Peyer's patch (tissue), 4 donors: ENCODE results near the gene ITSN2. TPM values are rescaled to one million over a fixed set of nuclear protein-coding genes. Genes with fewer than 3 reads are reported as not detected.

ENCODE experiments used
- DNase-seq, 3 donors: peaks; one replicate each; pipeline ENCODE4 v3.0.0-alpha.2; 2017 to 2019
- H3K27ac ChIP-seq, 4 donors: fragments of 200-600 bp; sonication (generic); one replicate each; pipeline ENCODE4 v1.5.1; 2016 to 2019
- H3K27me3 ChIP-seq, 2 donors: fragments of 200-600 bp; sonication (generic); one replicate each; pipeline ENCODE4 v1.5.1; 2019
- H3K36me3 ChIP-seq, 3 donors: fragments of 200-600 bp; sonication (generic); one replicate each; pipeline ENCODE4 v1.5.1; 2016 to 2019
- H3K4me1 ChIP-seq, 4 donors: fragments of 200-600 bp; sonication (generic); one replicate each; pipeline ENCODE4 v1.5.1; 2016 to 2019
- H3K4me3 ChIP-seq, 4 donors: fragments of 200-600 bp; sonication (generic); 1 replicate in 3 of 4; 2 replicates in 1 of 4; pipeline ENCODE4 v1.5.1; 2016 to 2019; ENCODE audit warnings: mild to moderate bottlenecking in 1 of 4
- H3K9me3 ChIP-seq, 4 donors: fragments of 200-600 bp; sonication (generic); one replicate each; pipeline ENCODE4 v1.5.1; 2016 to 2019; ENCODE audit warnings: mild to moderate bottlenecking in 1 of 4
- CTCF ChIP-seq, 6 experiments: fragments of 450-650 bp in 4 of 6; fragments of 200-600 bp in 2 of 6; sonication (generic) in 1 of 6; IDR thresholded peaks; one replicate each; pipeline ENCODE4 v1.5.1; 2017 to 2019; ENCODE audit warnings: antibody characterized with exemption in 6 of 6, mild to moderate bottlenecking in 3 of 6, moderate library complexity in 1 of 6
- POLR2A ChIP-seq, 2 donors: fragments of 450-650 bp; IDR thresholded peaks; one replicate each; pipeline ENCODE4 v1.5.1; 2017; ENCODE audit warnings: antibody characterized with exemption in 2 of 2, mild to moderate bottlenecking in 2 of 2, moderate library complexity in 2 of 2
- total RNA-seq, 4 donors: library from RNA; depleted of rRNA; stranded (reverse); fragments of >200 nt; gene quantifications; one replicate each; pipeline ENCODE4 v1.1.0, GENCODE V29; 2016

The ITSN2 gene
- total RNA-seq, 4 donors from 2014 or later, result 35.6 to 112 (median 46.4) TPM

GRCh38 chr2:24372033-24372432 lies 11.7 kb upstream of the ITSN2 start:
- H3K4me3 ChIP-seq, result no peak overlapping the region
- no peaks in the 10 kb centered on the region for H3K27me3 ChIP-seq
- H3K4me1 ChIP-seq, result no peaks in the 10 kb centered on the region
- no peak for DNase-seq
- no peaks in the 10 kb centered on the region for H3K9me3 ChIP-seq
- TF ChIP-seq CTCF (IDR thresholded peaks at IDR 0.05) (no peak), POLR2A (IDR thresholded peaks at IDR 0.05) (no peak)
- H3K36me3 ChIP-seq, result no peaks in the 10 kb centered on the region
- no peak overlapping the region for H3K27ac ChIP-seq

GRCh38 chr2:24365826-24366225 lies 5.5 kb upstream of the ITSN2 start:
- no peak overlapping the region for H3K27ac ChIP-seq

GRCh38 chr2:24365051-24365450 lies 4.7 kb upstream of the ITSN2 start:
- H3K9me3 ChIP-seq, result no peaks in the 10 kb centered on the region
- DNase-seq, result peak; percentile 47 to 87 (median 83)
- TF ChIP-seq POLR2A (IDR thresholded peaks at IDR 0.05), result no peak
- peak in 1 of 6 experiments; percentile 4 for TF ChIP-seq CTCF (IDR thresholded peaks at IDR 0.05)
- peak overlapping the region; percentile 5 to 47 (median 18) for H3K27ac ChIP-seq
- no peak overlapping the region for H3K4me3 ChIP-seq
- H3K36me3 ChIP-seq, result no peaks in the 10 kb centered on the region
- no peaks in the 10 kb centered on the region for H3K27me3 ChIP-seq
- peaks cover 0 to 11% (median 3%) of the 10 kb centered on the region in 4 donors for H3K4me1 ChIP-seq

More at GRCh38 chr2:24365826-24366225, 5.5 kb upstream of the ITSN2 start:
- no peaks in the 10 kb centered on the region for H3K27me3 ChIP-seq
- H3K9me3 ChIP-seq, result no peaks in the 10 kb centered on the region
- no peak for DNase-seq
- H3K36me3 ChIP-seq, result no peaks in the 10 kb centered on the region
- H3K4me1 ChIP-seq, result peaks cover 0 to 11% (median 3%) of the 10 kb centered on the region in 4 donors
- TF ChIP-seq POLR2A (IDR thresholded peaks at IDR 0.05) (no peak), CTCF (IDR thresholded peaks at IDR 0.05) (no peak)
- H3K4me3 ChIP-seq, result no peak overlapping the region

GRCh38 chr2:24363301-24363700 lies 3.0 kb upstream of the ITSN2 start:
- Histone ChIP-seq H3K36me3 (no peaks in the 10 kb centered on the region), H3K27ac (no peak overlapping the region), H3K9me3 (no peaks in the 10 kb centered on the region), H3K27me3 (no peaks in the 10 kb centered on the region), H3K4me1 (peaks cover 0 to 21% (median 6%) of the 10 kb centered on the region in 4 donors), H3K4me3 (no peak overlapping the region)
- no peak for TF ChIP-seq CTCF (IDR thresholded peaks at IDR 0.05)
- no peak for TF ChIP-seq POLR2A (IDR thresholded peaks at IDR 0.05)
- DNase-seq, result no peak

GRCh38 chr2:24362253-24362652 lies 1.9 kb upstream of the ITSN2 start:
- no peak overlapping the region for H3K4me3 ChIP-seq
- H3K4me1 ChIP-seq, result peaks cover 0 to 22% (median 8%) of the 10 kb centered on the region in 4 donors
- TF ChIP-seq POLR2A (IDR thresholded peaks at IDR 0.05), result no peak
- no peak for TF ChIP-seq CTCF (IDR thresholded peaks at IDR 0.05)
- H3K36me3 ChIP-seq, result no peaks in the 10 kb centered on the region
- H3K9me3 ChIP-seq, result no peaks in the 10 kb centered on the region
- H3K27me3 ChIP-seq, result no peaks in the 10 kb centered on the region
- no peak overlapping the region for H3K27ac ChIP-seq
- no peak for DNase-seq

GRCh38 chr2:24360963-24361330 lies 611 bp upstream of the ITSN2 start:
- TF ChIP-seq POLR2A (IDR thresholded peaks at IDR 0.05) (no peak), CTCF (IDR thresholded peaks at IDR 0.05) (no peak)
- DNase-seq, result peak in 2 of 3 donors; percentile 53 to 56
- Histone ChIP-seq H3K9me3 (no peaks in the 10 kb centered on the region), H3K27ac (peak overlapping the region; percentile 88 to 98 (median 94)), H3K4me1 (peaks cover under 1 to 22% (median 8%) of the 10 kb centered on the region in 4 donors), H3K36me3 (no peaks in the 10 kb centered on the region), H3K27me3 (no peaks in the 10 kb centered on the region), H3K4me3 (peak overlapping the region; percentile 70 to 99 (median 88))
